GM12875 (cell line): ENCODE data around the gene NUP210.

ENCODE experiments used
- H3K4me3 ChIP-seq: one replicate; pipeline ENCODE4 v1.5.1; 2011; ENCODE audit warnings: low read depth, low read length, control low read depth
- TF ChIP-seq, protein P1 (sequence below): IDR thresholded peaks from 2 replicates; pipeline ENCODE4 v1.5.1; 2011; ENCODE audit warnings: low read depth, mild to moderate bottlenecking, control low read depth, inconsistent platforms, low read length, moderate library complexity, borderline replicate concordance; ENCODE audit not compliant: insufficient read depth

NUP210 gene

GRCh38 chr3:13279532-13279910 is 140.6 kb downstream of the NUP210 start:
- TF ChIP-seq, protein P1, sequence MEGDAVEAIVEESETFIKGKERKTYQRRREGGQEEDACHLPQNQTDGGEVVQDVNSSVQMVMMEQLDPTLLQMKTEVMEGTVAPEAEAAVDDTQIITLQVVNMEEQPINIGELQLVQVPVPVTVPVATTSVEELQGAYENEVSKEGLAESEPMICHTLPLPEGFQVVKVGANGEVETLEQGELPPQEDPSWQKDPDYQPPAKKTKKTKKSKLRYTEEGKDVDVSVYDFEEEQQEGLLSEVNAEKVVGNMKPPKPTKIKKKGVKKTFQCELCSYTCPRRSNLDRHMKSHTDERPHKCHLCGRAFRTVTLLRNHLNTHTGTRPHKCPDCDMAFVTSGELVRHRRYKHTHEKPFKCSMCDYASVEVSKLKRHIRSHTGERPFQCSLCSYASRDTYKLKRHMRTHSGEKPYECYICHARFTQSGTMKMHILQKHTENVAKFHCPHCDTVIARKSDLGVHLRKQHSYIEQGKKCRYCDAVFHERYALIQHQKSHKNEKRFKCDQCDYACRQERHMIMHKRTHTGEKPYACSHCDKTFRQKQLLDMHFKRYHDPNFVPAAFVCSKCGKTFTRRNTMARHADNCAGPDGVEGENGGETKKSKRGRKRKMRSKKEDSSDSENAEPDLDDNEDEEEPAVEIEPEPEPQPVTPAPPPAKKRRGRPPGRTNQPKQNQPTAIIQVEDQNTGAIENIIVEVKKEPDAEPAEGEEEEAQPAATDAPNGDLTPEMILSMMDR = no peak

GRCh38 chr3:13278783-13279531 is 141.2 kb downstream of the NUP210 start:
- no peak overlapping the region for H3K4me3 ChIP-seq
- TF ChIP-seq, protein P1 = no peak

More at GRCh38 chr3:13279532-13279910, 140.6 kb downstream of the NUP210 start:
- H3K4me3 ChIP-seq = no peak overlapping the region

DNA sequence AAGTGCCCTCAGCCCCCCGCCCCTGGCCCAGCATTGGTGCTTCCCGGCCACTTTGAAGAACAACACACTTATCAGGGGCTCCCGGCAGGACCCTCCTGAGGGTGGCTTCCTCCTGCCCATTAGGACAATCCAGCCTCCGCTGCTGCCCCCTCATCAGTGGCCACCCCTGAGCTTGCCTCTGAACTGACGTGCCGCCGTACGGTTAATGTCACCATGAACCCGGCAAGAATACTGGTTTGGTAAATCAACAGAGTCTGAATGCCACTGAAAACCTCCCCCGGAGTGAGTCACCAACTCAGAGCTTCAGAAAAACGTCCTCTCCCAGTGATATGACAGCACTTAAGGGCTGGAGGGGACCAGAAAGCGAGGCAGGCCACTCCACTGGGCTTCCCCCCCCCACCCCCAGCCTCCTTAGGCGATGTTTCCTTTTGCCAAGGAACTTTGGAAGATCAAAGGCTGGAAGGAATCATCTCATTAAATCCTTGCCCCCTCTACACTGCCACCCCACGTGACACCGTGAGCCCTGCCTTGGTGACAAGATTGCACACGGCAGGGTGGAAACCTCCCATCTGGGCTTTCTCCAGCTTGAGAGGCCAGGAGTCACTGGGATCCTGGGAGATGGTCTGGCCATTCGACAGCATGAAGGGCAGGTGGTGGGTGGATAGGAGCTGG is 142.1 kb downstream of the NUP210 start:
- no peak overlapping the region for H3K4me3 ChIP-seq
- TF ChIP-seq, protein P1 = no peak

DNA sequence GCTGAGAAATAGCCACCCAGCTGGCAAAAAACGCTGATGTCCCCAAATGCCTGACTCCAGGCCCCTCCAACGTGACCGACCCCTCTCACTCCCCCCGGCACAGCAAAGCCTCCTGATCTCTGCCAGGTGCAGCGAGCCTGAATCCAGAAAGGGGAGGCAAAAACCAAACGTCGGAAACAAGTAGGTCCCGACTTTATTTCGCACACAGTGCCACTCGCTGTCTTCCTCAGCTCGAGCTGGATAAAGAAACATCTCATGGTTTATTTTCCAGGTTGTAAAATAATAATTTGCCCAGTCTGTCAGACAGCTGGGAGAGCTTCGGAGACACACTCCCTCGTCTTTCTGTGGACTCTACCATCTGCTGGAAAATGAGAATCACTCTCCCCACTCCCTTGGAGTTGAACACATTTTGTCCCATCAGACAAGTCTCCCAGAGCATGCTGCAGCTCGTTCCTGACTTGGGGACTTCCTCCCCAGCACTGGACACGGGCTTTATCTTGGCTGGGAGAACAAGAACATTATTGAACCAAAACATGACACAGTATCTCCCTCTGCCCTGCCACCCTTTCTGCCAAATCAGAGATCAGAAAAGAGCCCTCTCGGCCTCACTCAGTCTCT is 142.8 kb downstream of the NUP210 start:
- TF ChIP-seq, protein P1 = no peak
- H3K4me3 ChIP-seq = no peak overlapping the region

DNA sequence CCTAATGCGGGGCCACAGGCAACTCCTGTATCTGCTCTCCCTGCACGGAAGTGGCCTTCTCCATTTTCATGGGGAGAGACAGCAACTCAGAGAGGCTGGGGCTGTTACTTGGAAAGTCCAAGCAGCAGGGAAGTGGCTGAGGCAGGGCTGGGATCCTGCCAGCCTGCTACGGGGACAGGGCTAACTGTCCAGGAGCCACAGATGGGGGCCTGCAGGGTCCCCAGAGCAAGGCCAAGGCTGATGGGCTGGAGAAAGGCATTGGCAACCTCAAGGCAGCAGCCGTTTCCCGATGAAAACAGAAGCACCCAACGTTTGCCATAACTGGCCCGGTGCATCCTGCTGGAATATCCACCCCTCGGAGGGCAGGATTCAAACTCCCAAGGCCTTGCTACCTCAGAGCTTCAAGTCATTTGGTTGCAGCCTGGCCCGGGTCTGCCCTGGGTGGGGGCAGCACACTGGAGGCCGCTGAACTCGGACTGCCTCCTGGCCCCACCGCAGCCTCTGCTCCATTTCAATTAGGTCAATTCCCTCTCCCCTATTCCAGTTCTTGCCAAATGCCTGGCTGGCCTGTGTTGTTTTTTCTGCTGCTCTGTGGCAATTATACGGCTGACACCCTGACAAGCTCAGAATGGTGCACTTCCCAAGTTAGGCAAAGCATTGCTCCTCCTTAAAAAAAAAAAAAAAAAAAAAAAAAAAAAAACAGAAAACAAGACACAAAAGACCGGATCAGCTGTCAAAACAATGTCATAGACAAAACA is 143.5 kb downstream of the NUP210 start:
- no peak overlapping the region for H3K4me3 ChIP-seq
- TF ChIP-seq, protein P1 = no peak

DNA sequence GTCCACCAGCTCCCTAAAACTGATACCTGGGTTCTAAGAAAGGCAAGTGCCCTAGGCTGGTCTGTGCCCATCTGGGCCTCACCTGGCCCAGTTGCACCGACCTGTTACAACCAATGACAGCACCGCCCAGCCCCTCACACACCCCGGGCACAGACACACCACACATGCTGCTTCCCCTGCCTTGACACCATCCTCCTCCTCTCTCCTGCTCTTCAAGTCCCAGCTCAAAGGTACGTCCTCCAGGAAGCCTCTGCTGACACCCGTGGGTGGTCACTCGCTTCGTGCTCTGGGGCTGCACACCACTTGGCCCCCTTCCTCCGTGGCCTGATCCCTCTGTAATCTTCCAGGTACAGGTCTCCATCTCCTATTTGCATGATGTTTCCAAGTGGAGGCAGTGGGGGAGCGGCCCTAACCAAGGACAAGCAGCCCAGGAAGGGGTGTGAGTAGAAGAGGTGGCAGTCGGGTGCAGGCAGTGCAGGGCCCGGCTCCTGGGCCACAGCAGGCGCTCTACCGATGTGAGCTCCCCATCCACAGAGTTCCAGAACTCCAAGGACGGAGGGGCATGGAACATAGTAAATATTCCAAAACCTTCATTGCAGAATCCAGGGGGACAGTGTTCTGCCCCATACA is 144.6 kb downstream of the NUP210 start:
- H3K4me3 ChIP-seq = no peak overlapping the region
- TF ChIP-seq, protein P1 = no peak
